H1 (cell line): ENCODE measurements around the gene RAP2A. TPM values are rescaled to one million over a fixed set of nuclear protein-coding genes. Genes with fewer than 3 reads are reported as not detected.

Experiments used
- CTCF ChIA-PET: fragments of 300-600 bp; sonication (Branson Sonifier 250); formaldehyde crosslinking; loops from one replicate; lab custom pipeline; 2021; ENCODE audit not compliant: partially characterized antibody; lab: Charles Lee
- POLR2A ChIA-PET: fragments of 300-600 bp; sonication (Branson Sonifier 250); formaldehyde crosslinking; loops from one replicate; lab custom pipeline; 2021; ENCODE audit warnings: inconsistent platforms; ENCODE audit not compliant: partially characterized antibody; lab: Charles Lee
- DNase-seq, 2 experiments: peaks; one replicate each; pipeline versions ENCODE4 v3.0.0 to v3.0.0-alpha.2; 2010 to 2022; ENCODE audit warnings: low spot score in 2 of 2, low read depth in 1 of 2, mixed read lengths in 1 of 2
- FAIRE-seq: peaks from 2 replicates; lab custom pipeline; 2011; peaks lifted over from hg19 to GRCh38; lab: Jason Lieb, UNC
- H2AFZ ChIP-seq: 2 replicates; pipeline ENCODE4 v1.8.1; 2012; ENCODE audit warnings: low read length, inconsistent platforms
- H2AK5ac ChIP-seq: 2 replicates; pipeline ENCODE4 v1.6.1; 2013; ENCODE audit warnings: low read depth, low read length
- H2BK120ac ChIP-seq: replicated peaks from 2 replicates; pipeline ENCODE3; 2013; ENCODE audit warnings: low read depth, low read length, inconsistent platforms
- H2BK12ac ChIP-seq: 2 replicates; pipeline ENCODE4 v1.6.1; 2013; ENCODE audit warnings: low read depth, low read length
- H2BK15ac ChIP-seq: 2 replicates; pipeline ENCODE4 v1.6.1; 2013; ENCODE audit warnings: low read length
- H2BK20ac ChIP-seq: 2 replicates; pipeline ENCODE4 v1.6.1; 2013; ENCODE audit warnings: low read length
- H2BK5ac ChIP-seq: 2 replicates; pipeline ENCODE4 v1.6.1; 2013; ENCODE audit warnings: low read depth, low read length
- H3K14ac ChIP-seq: 2 replicates; pipeline ENCODE4 v1.6.1; 2013; ENCODE audit warnings: inconsistent platforms; ENCODE audit not compliant: insufficient read length
- H3K18ac ChIP-seq: 2 replicates; pipeline ENCODE4 v1.6.1; 2013; ENCODE audit warnings: low read length; ENCODE audit errors: extremely low read depth
- H3K23ac ChIP-seq: 2 replicates; pipeline ENCODE4 v1.6.1; 2013; ENCODE audit warnings: inconsistent platforms; ENCODE audit not compliant: insufficient read length
- H3K23me2 ChIP-seq: 2 replicates; pipeline ENCODE4 v1.6.1; 2013; ENCODE audit warnings: low read depth, low read length
- H3K27ac ChIP-seq: 2 replicates; pipeline ENCODE4 v1.6.1; 2011; ENCODE audit warnings: low read depth, low read length, inconsistent platforms
- H3K27me3 ChIP-seq, 4 experiments: replicated peaks in 1 of 4; 1 replicate in 1 of 4; 2 replicates in 3 of 4; pipeline versions ENCODE4 v1.6.1 to v1.8.1; 2011 to 2013; ENCODE audit warnings: low read length in 3 of 4, mild to moderate bottlenecking in 3 of 4, inconsistent platforms in 2 of 4, mixed read lengths in 2 of 4, moderate library complexity in 1 of 4; ENCODE audit not compliant: control insufficient read depth in 3 of 4, insufficient read depth in 3 of 4; ENCODE audit errors: extremely low read depth in 1 of 4
- H3K36me3 ChIP-seq, 4 experiments: 2 replicates each; pipeline versions ENCODE4 v1.6.1 to v1.8.1; 2011 to 2013; ENCODE audit warnings: mild to moderate bottlenecking in 4 of 4, low read length in 3 of 4, moderate library complexity in 2 of 4, control low read depth in 1 of 4, inconsistent platforms in 1 of 4; ENCODE audit not compliant: insufficient read depth in 4 of 4, control insufficient read depth in 2 of 4
- H3K4ac ChIP-seq: replicated peaks from 2 replicates; pipeline ENCODE3; 2013; ENCODE audit warnings: low read length, low read depth, mixed read lengths, inconsistent platforms; ENCODE audit not compliant: insufficient read length
- H3K4me1 ChIP-seq, 4 experiments: replicated peaks in 1 of 4; 1 replicate in 1 of 4; 2 replicates in 3 of 4; pipeline versions ENCODE4 v1.6.1 to v1.8.1; 2011 to 2013; ENCODE audit warnings: low read length in 3 of 4, inconsistent platforms in 2 of 4, mixed read lengths in 1 of 4; ENCODE audit not compliant: insufficient read depth in 4 of 4, control insufficient read depth in 3 of 4
- H3K4me2 ChIP-seq, 2 experiments: 2 replicates each; pipeline versions ENCODE4 v1.6.1 to v1.8.1; 2011 to 2013; ENCODE audit warnings: low read depth in 2 of 2, low read length in 2 of 2, control low read depth in 1 of 2, inconsistent platforms in 1 of 2, mild to moderate bottlenecking in 1 of 2; ENCODE audit not compliant: insufficient read depth in 1 of 2
- H3K4me3 ChIP-seq, 4 experiments: fragments of 200-600, 300-600 bp in 1 of 4; sonication (generic), shearing (Covaris generic), sonication (Bioruptor Twin) in 1 of 4; 2 replicates each; pipeline versions ENCODE4 v1.5.1 to v1.8.1; 2011 to 2016; ENCODE audit warnings: low read length in 4 of 4, low read depth in 3 of 4, control low read depth in 2 of 4, inconsistent platforms in 2 of 4, mild to moderate bottlenecking in 2 of 4, mixed read lengths in 1 of 4, moderate library complexity in 1 of 4; ENCODE audit not compliant: insufficient read depth in 2 of 4; ENCODE audit errors: extremely low read depth in 1 of 4
- H3K56ac ChIP-seq: replicated peaks from 2 replicates; pipeline ENCODE3; 2013; ENCODE audit warnings: low read depth, mild to moderate bottlenecking, mixed read lengths, low read length, inconsistent platforms; ENCODE audit not compliant: insufficient read length
- H3K79me1 ChIP-seq: 2 replicates; pipeline ENCODE4 v1.6.1; 2013; ENCODE audit warnings: low read depth, low read length, control low read depth
- H3K79me2 ChIP-seq, 2 experiments: 2 replicates each; pipeline versions ENCODE4 v1.6.1 to v1.8.1; 2012 to 2013; ENCODE audit warnings: low read length in 2 of 2, mild to moderate bottlenecking in 2 of 2, inconsistent platforms in 1 of 2; ENCODE audit not compliant: insufficient read depth in 2 of 2, control insufficient read depth in 1 of 2
- H3K9ac ChIP-seq, 4 experiments: replicated peaks in 1 of 4; 1 replicate in 1 of 4; 2 replicates in 3 of 4; pipeline versions ENCODE4 v1.6.1 to v1.8.1; 2011 to 2013; ENCODE audit warnings: low read depth in 3 of 4, low read length in 3 of 4, control low read depth in 2 of 4, mild to moderate bottlenecking in 2 of 4, moderate library complexity in 2 of 4, inconsistent platforms in 1 of 4; ENCODE audit errors: extremely low read depth in 1 of 4
- H3K9me3 ChIP-seq, 2 experiments: 2 replicates each; pipeline versions ENCODE4 v1.6.1 to v1.8.1; 2012 to 2013; ENCODE audit warnings: mild to moderate bottlenecking in 2 of 2, moderate library complexity in 2 of 2, control low read depth in 1 of 2, inconsistent platforms in 1 of 2, low read depth in 1 of 2, low read length in 1 of 2, mixed read lengths in 1 of 2; ENCODE audit not compliant: insufficient read depth in 2 of 2
- H4K20me1 ChIP-seq, 2 experiments: replicated peaks in 1 of 2; 2 replicates each; pipeline versions ENCODE3 to v1.8.1; 2011 to 2013; ENCODE audit warnings: inconsistent platforms in 2 of 2, low read length in 2 of 2, mild to moderate bottlenecking in 1 of 2; ENCODE audit not compliant: insufficient read depth in 2 of 2, control insufficient read depth in 1 of 2
- H4K5ac ChIP-seq: 2 replicates; pipeline ENCODE4 v1.6.1; 2013; ENCODE audit warnings: low read length, low read depth, mixed read lengths, inconsistent platforms; ENCODE audit not compliant: insufficient read length
- H4K8ac ChIP-seq: 2 replicates; pipeline ENCODE4 v1.8.0; 2013; ENCODE audit warnings: mild to moderate bottlenecking, moderate library complexity, low read length, inconsistent platforms; ENCODE audit not compliant: insufficient read depth; ENCODE audit errors: extremely low read depth
- H4K91ac ChIP-seq: replicated peaks from 2 replicates; pipeline ENCODE3; 2013; ENCODE audit warnings: low read length, mixed read lengths, inconsistent platforms; ENCODE audit not compliant: insufficient read length
- WGBS, 2 experiments: shearing (Covaris generic) in 1 of 2; methylation state at CpG; one replicate each; pipeline versions ENCODE4 v1.1.6 to v1.1.7; 2013 to 2015; ENCODE audit warnings: low lambda C conversion rate in 2 of 2, mixed read lengths in 2 of 2, inconsistent platforms in 1 of 2, low coverage in 1 of 2, missing lambda C conversion rate in 1 of 2; ENCODE audit not compliant: insufficient replicate concordance in 2 of 2, insufficient coverage in 1 of 2, insufficient read length in 1 of 2; ENCODE audit errors: extremely low coverage in 1 of 2, missing lambda C conversion rate in 1 of 2; 5-methylcytosine and 5-hydroxymethylcytosine counted together
- polyA plus RNA-seq, 7 experiments: library from polyadenylated mRNA; depleted of rRNA in 3 of 7; stranded (reverse) in 5 of 7; unstranded in 2 of 7; fragments of >200 nt in 5 of 7; fragments of 200-250 nt in 2 of 7; gene quantifications; 1 replicate in 5 of 7; 2 replicates in 1 of 7; 4 replicates in 1 of 7; pipeline versions ENCODE4 v1.2.1 to v1.2.3, GENCODE V29; 2011 to 2013; ENCODE audit warnings: missing spikeins in 2 of 7, mixed read lengths in 2 of 7
- total RNA-seq: library from RNA; stranded (reverse); fragmentation: NEBNext Ultra II Directional; extraction: Animal tissue kit (Norgen Biotek cat#: 25700); gene quantifications from 2 replicates; pipeline ENCODE4 v1.2.1, GENCODE V29; 2021

The RAP2A gene
- total and polyA plus RNA-seq, 2 of the 8 experiments (the other 6 are each of a cell fraction or from before 2014, with no cell fraction given): 8.4 to 43.4 TPM

- POLR2A ChIA-PET: no interaction called here
These were observed 38.4 kb upstream of the RAP2A start for GRCh38 chr13:97395447-97396136.

More at GRCh38 chr13:97395447-97396136, 38.4 kb upstream of the RAP2A start:
- H3K4me2 ChIP-seq: no peak overlapping the region
- no peaks in the 10 kb centered on the region for H3K36me3 ChIP-seq
- no peak overlapping the region for H3K56ac ChIP-seq
- H3K27me3 ChIP-seq: no peaks in the 10 kb centered on the region
- H2AK5ac ChIP-seq: no peak overlapping the region
- no peak overlapping the region for H2BK5ac ChIP-seq
- H2AFZ ChIP-seq: no peak overlapping the region
- H3K23me2 ChIP-seq: no peaks in the 10 kb centered on the region
- no peaks in the 10 kb centered on the region for H3K4me1 ChIP-seq
- no peak overlapping the region for H3K23ac ChIP-seq
- no peak overlapping the region for H3K14ac ChIP-seq
- no peak overlapping the region for H3K4ac ChIP-seq
- no peak overlapping the region for H2BK15ac ChIP-seq
- no peak overlapping the region for H3K4me3 ChIP-seq
- no peak overlapping the region for H3K9ac ChIP-seq
- H2BK120ac ChIP-seq: no peak overlapping the region
- H4K91ac ChIP-seq: no peak overlapping the region
- H4K20me1 ChIP-seq: no peaks in the 10 kb centered on the region
- no peak overlapping the region for H2BK20ac ChIP-seq
- CTCF ChIA-PET: no interaction called here
- H2BK12ac ChIP-seq: no peak overlapping the region
- H4K5ac ChIP-seq: no peak overlapping the region
- 85% methylated on average over 4 of the region's 4 CpGs; no CpG with 5 or more reads in 1 of the 2 experiments for WGBS, 2 experiments
- H3K9me3 ChIP-seq: no peaks in the 10 kb centered on the region
- FAIRE-seq: no peak
- no peak overlapping the region for H3K18ac ChIP-seq
- no peaks in the 10 kb centered on the region for H3K79me2 ChIP-seq
- H4K8ac ChIP-seq: no peak overlapping the region
- no peaks in the 10 kb centered on the region for H3K79me1 ChIP-seq
- no peak overlapping the region for H3K27ac ChIP-seq
- DNase-seq: no peak
